Measurements from ENCODE around the gene EIF4H. TPM values are rescaled to one million over a fixed set of nuclear protein-coding genes. Genes with fewer than 3 reads are reported as not detected.

EIF4H gene
- total and polyA plus RNA-seq, 2 of the 8 experiments (the other 6 are each of a cell fraction or from before 2014, with no cell fraction given): 323 to 382 TPM

DNA sequence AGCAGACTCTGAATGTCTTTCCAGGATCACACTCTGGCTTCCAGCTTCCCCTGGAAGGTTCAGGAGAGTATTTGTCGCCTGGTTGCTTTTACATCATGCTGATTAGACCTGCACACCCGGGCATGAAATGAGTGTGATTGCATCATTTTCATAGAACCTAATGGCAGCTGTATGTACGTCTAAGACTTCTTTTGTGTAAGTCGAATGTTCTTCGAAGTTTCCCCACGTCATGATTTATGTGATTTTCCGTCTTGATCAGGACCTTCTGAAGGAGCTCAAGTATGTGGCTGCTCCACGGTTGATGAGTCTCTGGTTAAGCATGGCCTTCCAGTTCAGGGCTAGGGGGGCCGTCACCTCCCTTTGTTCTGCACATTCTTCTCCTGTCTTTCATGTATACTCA is 4.5 kb downstream of the EIF4H start:
- H3K79me2 ChIP-seq (ENCODE audit: control insufficient read depth in 1 of 2, insufficient read depth in 2 of 2, low read length in 2 of 2): peaks cover 79 to 95% of the 10 kb centered on the region in 2 experiments
- H3K4me3 ChIP-seq (ENCODE audit: extremely low read depth in 1 of 4, insufficient read depth in 2 of 4, low read depth in 3 of 4, low read length in 4 of 4): no peak overlapping the region
- peaks cover 6% of the 10 kb centered on the region; the same call in 1 of the 2 replicates for H3K79me1 ChIP-seq (ENCODE audit: low read depth, low read length)
- H3K56ac ChIP-seq (replicated peaks; ENCODE audit: insufficient read length, low read depth, low read length): no peak overlapping the region
- TF ChIP-seq HDAC6 (IDR thresholded peaks at IDR 0.05; ENCODE audit: low read depth, low read length): no peak
- TF ChIP-seq POLR2A (IDR thresholded peaks at IDR 0.05; ENCODE audit: control extremely low read depth in 1 of 2, low read depth in 2 of 2, low read length in 2 of 2): 0 out of 3 replicates have a peak, but pooled peaks of 1 of the 2 experiments have one; percentile 17
- H4K20me1 ChIP-seq (replicated peaks in 1 of 2; ENCODE audit: control insufficient read depth in 1 of 2, insufficient read depth in 2 of 2, low read length in 2 of 2): peaks cover 32 to 35% of the 10 kb centered on the region in 2 experiments
- no peak overlapping the region for H3K14ac ChIP-seq (ENCODE audit: insufficient read length)
- H3K4me2 ChIP-seq (ENCODE audit: insufficient read depth in 1 of 2, low read depth in 2 of 2, low read length in 2 of 2): no peak overlapping the region
- H3K9me3 ChIP-seq (ENCODE audit: insufficient read depth in 2 of 2, low read depth in 1 of 2, low read length in 1 of 2): no peaks in the 10 kb centered on the region
- FAIRE-seq (no peak), DNase-seq (ENCODE audit: low read depth in 1 of 2, low spot score in 2 of 2) (no peak)
- H3K27me3 ChIP-seq (replicated peaks in 1 of 4; ENCODE audit: control insufficient read depth in 3 of 4, extremely low read depth in 1 of 4, insufficient read depth in 3 of 4, low read length in 3 of 4): no peaks in the 10 kb centered on the region
- no peak overlapping the region; a peak in 1 of 7 replicates for H3K9ac ChIP-seq (replicated peaks in 1 of 4; ENCODE audit: extremely low read depth in 1 of 4, low read depth in 3 of 4, low read length in 3 of 4)
- H2BK20ac ChIP-seq (ENCODE audit: low read length): no peak overlapping the region
- no peak overlapping the region for H2AFZ ChIP-seq (ENCODE audit: low read length)
- ChIA-PET CTCF (ENCODE audit: partially characterized antibody) (interaction anchor here (0.5 to 3.7 kb wide), 11 partner anchors 11 to 1503 kb away, joined by 3 to 30 read pairs (median 6); partner anchors contain the start of gene LIMK1), POLR2A (ENCODE audit: partially characterized antibody) (interaction anchor here (0.7 to 8.2 kb wide), 16 partner anchors 9 to 200 kb away, joined by 3 to 65 read pairs (median 4); no protein-coding TSS in a partner anchor)
- WGBS, 2 experiments (ENCODE audit: extremely low coverage in 1 of 2, insufficient coverage in 1 of 2, insufficient read length in 1 of 2, insufficient replicate concordance in 2 of 2, low coverage in 1 of 2, low lambda C conversion rate in 2 of 2, missing lambda C conversion rate in 1 of 2): 92% methylated on average over 9 of the region's 9 CpGs; no CpG with 5 or more reads in 1 of the 2 experiments
- no peak overlapping the region for H2BK120ac ChIP-seq (replicated peaks; ENCODE audit: low read depth, low read length)
- H2BK12ac ChIP-seq (ENCODE audit: low read depth, low read length): no peak overlapping the region
- H2BK5ac ChIP-seq (ENCODE audit: low read depth, low read length): 0 out of 2 replicates have a peak overlapping the region, but pooled peaks have one; percentile 0
- H4K8ac ChIP-seq (ENCODE audit: extremely low read depth, insufficient read depth, low read length): no peak overlapping the region
- no peak overlapping the region for H3K18ac ChIP-seq (ENCODE audit: extremely low read depth, low read length)
- no peak overlapping the region for H3K4ac ChIP-seq (replicated peaks; ENCODE audit: insufficient read length, low read depth, low read length)
- peaks cover 1 to 9% (median 2%) of the 10 kb centered on the region in 4 experiments; a peak in 6 of 7 replicates for H3K4me1 ChIP-seq (replicated peaks in 1 of 4; ENCODE audit: control insufficient read depth in 3 of 4, insufficient read depth in 4 of 4, low read length in 3 of 4)
- H4K5ac ChIP-seq (ENCODE audit: insufficient read length, low read depth, low read length): no peak overlapping the region
- H4K91ac ChIP-seq (replicated peaks; ENCODE audit: insufficient read length, low read length): no peak overlapping the region
- no peak overlapping the region for H3K27ac ChIP-seq (ENCODE audit: low read depth, low read length)
- H3K23ac ChIP-seq (ENCODE audit: insufficient read length): no peak overlapping the region
- H3K36me3 ChIP-seq (ENCODE audit: control insufficient read depth in 2 of 4, insufficient read depth in 4 of 4, low read length in 3 of 4): peaks cover 0 to 42% (median 1%) of the 10 kb centered on the region in 4 experiments; a peak in 3 of 8 replicates
- no peak overlapping the region for H2AK5ac ChIP-seq (ENCODE audit: low read depth, low read length)
- no peak overlapping the region for H2BK15ac ChIP-seq (ENCODE audit: low read length)
- H3K23me2 ChIP-seq (ENCODE audit: low read depth, low read length): peaks cover 1% of the 10 kb centered on the region; the same call in 1 of the 2 replicates

Data from H1 (cell line).